MM.1S (cell line): ENCODE results near the gene GFOD2.

ENCODE experiments used
- DNase-seq: peaks from one replicate; pipeline ENCODE4 v3.0.0-alpha.2; 2015
- H2AFZ ChIP-seq: fragments of 300-600 bp; sonication (generic); 2 replicates; pipeline ENCODE4 v1.6.0; 2016; ENCODE audit warnings: antibody characterized with exemption, low read length
- H3F3A ChIP-seq: fragments of 300-600 bp; sonication (generic); 2 replicates; pipeline ENCODE4 v1.6.1; 2016; ENCODE audit warnings: mild to moderate bottlenecking, antibody characterized with exemption, low read length, moderate library complexity, mixed read lengths; ENCODE audit not compliant: insufficient read depth
- H3K27ac ChIP-seq: fragments of 300-600 bp; sonication (generic); 2 replicates; pipeline ENCODE4 v1.5.1; 2016; ENCODE audit warnings: mild to moderate bottlenecking, low read length
- H3K27me3 ChIP-seq: fragments of 300-600 bp; sonication (generic); replicated peaks from 2 replicates; pipeline ENCODE4 v1.6.0; 2016; ENCODE audit warnings: low read length; ENCODE audit not compliant: insufficient read depth
- H3K36me3 ChIP-seq: fragments of 300-600 bp; sonication (generic); replicated peaks from 2 replicates; pipeline ENCODE4 v1.6.1; 2016; ENCODE audit warnings: mild to moderate bottlenecking, low read length, mixed read lengths; ENCODE audit not compliant: insufficient read depth
- H3K4me1 ChIP-seq: fragments of 300-600 bp; sonication (generic); 2 replicates; pipeline ENCODE4 v1.6.1; 2016; ENCODE audit warnings: low read length, mixed read lengths
- H3K4me2 ChIP-seq: fragments of 300-600 bp; sonication (generic); 2 replicates; pipeline ENCODE4 v1.6.0; 2016; ENCODE audit warnings: low read depth, low read length
- H3K4me3 ChIP-seq: fragments of 300-600 bp; sonication (generic); 2 replicates; pipeline ENCODE4 v1.5.1; 2016; ENCODE audit warnings: low read length, mixed read lengths
- H3K79me2 ChIP-seq: fragments of 300-600 bp; sonication (generic); 2 replicates; pipeline ENCODE4 v1.6.1; 2016; ENCODE audit warnings: mixed run types, low read length, mixed read lengths
- H3K9ac ChIP-seq: fragments of 300-600 bp; sonication (generic); 2 replicates; pipeline ENCODE4 v1.6.1; 2016; ENCODE audit warnings: low read length, mixed read lengths
- H3K9me2 ChIP-seq: fragments of 300-600 bp; sonication (generic); replicated peaks from 2 replicates; pipeline ENCODE4 v1.6.1; 2016; ENCODE audit warnings: mild to moderate bottlenecking, low read length, mixed read lengths; ENCODE audit not compliant: insufficient read depth
- H3K9me3 ChIP-seq: fragments of 300-600 bp; sonication (generic); replicated peaks from 2 replicates; pipeline ENCODE4 v1.6.1; 2016; ENCODE audit warnings: mild to moderate bottlenecking, low read length, mixed read lengths; ENCODE audit not compliant: insufficient read depth
- H4K20me1 ChIP-seq: fragments of 300-600 bp; sonication (generic); 2 replicates; pipeline ENCODE4 v1.6.1; 2016; ENCODE audit warnings: mild to moderate bottlenecking, low read length, moderate library complexity, mixed read lengths; ENCODE audit not compliant: insufficient read depth
- CTCF ChIP-seq: fragments of 300-600 bp; sonication (generic); IDR thresholded peaks from 2 replicates; pipeline ENCODE4 v1.5.1; 2016; ENCODE audit warnings: antibody characterized with exemption, low read length, mixed read lengths
- EZH2 ChIP-seq: fragments of 300-600 bp; sonication (generic); optimal IDR thresholded peaks from 2 replicates; pipeline ENCODE3; 2017; ENCODE audit warnings: low read depth, mild to moderate bottlenecking, antibody characterized with exemption, low read length, mixed read lengths
- EZH2phosphoT487 ChIP-seq: fragments of 300-600 bp; sonication (generic); IDR thresholded peaks from 2 replicates; pipeline ENCODE4 v1.6.1; 2018; ENCODE audit warnings: antibody characterized with exemption, low read length

The GFOD2 gene

GRCh38 chr16:67733734-67734470 lies 14.8 kb upstream of the GFOD2 start:
- Histone ChIP-seq H4K20me1 (no peaks in the 10 kb centered on the region), H3K4me1 (peaks cover 16% of the 10 kb centered on the region), H3K27me3 (no peaks in the 10 kb centered on the region), H3K4me2 (no peak overlapping the region), H3K27ac (no peak overlapping the region), H3K9ac (no peak overlapping the region), H3K36me3 (no peaks in the 10 kb centered on the region), H3K4me3 (no peak overlapping the region), H3F3A (peaks cover 17% of the 10 kb centered on the region), H3K9me3 (no peaks in the 10 kb centered on the region), H2AFZ (no peak overlapping the region), H3K79me2 (no peaks in the 10 kb centered on the region), H3K9me2 (no peaks in the 10 kb centered on the region)
- TF ChIP-seq CTCF (no peak), EZH2 (no peak), EZH2phosphoT487 (no peak)
- no peak for DNase-seq

DNA sequence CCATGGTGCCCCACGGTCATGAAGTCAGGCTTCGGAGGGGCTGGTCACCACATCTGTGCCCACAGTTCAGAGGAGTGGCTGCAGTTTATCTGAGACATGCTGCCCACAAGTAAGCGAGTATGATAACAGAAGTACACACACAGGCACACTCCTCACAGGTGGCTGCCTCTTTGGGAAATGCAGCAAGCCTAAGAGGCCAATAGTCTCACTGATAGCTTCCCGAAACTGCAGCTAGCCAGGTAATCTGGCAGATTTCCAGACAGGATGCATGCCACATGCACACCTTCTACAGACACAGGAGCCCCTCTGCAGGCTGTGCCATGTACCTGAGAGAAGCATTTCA lies 12.6 kb upstream of the GFOD2 start:
- H3K27me3 ChIP-seq, result no peaks in the 10 kb centered on the region
- TF ChIP-seq EZH2phosphoT487 (no peak), EZH2 (no peak), CTCF (no peak)
- H3F3A ChIP-seq, result peaks cover 17% of the 10 kb centered on the region
- peak overlapping the region; percentile 70 for H3K27ac ChIP-seq
- H3K9me2 ChIP-seq, result no peaks in the 10 kb centered on the region
- peaks cover 16% of the 10 kb centered on the region for H3K4me1 ChIP-seq
- no peaks in the 10 kb centered on the region for H3K9me3 ChIP-seq
- H3K9ac ChIP-seq, result peak overlapping the region; percentile 16; the same call in 1 of the 2 replicates
- H2AFZ ChIP-seq, result peak overlapping the region; percentile 29; the same call in 1 of the 2 replicates
- H3K79me2 ChIP-seq, result no peaks in the 10 kb centered on the region
- no peaks in the 10 kb centered on the region for H4K20me1 ChIP-seq
- no peaks in the 10 kb centered on the region for H3K36me3 ChIP-seq
- H3K4me3 ChIP-seq, result peak overlapping the region; percentile 34
- peak overlapping the region; percentile 75 for H3K4me2 ChIP-seq
- DNase-seq, result peak; percentile 64

- peak overlapping the region; percentile 70 for H3K27ac ChIP-seq
These were observed 12.1 kb upstream of the GFOD2 start for GRCh38 chr16:67731071-67731752.

More at GRCh38 chr16:67731071-67731752, 12.1 kb upstream of the GFOD2 start:
- Histone ChIP-seq H3F3A (peaks cover 17% of the 10 kb centered on the region), H3K27me3 (no peaks in the 10 kb centered on the region), H4K20me1 (no peaks in the 10 kb centered on the region), H3K9me2 (no peaks in the 10 kb centered on the region), H3K4me1 (peaks cover 16% of the 10 kb centered on the region), H3K9ac (peak overlapping the region; percentile 16; the same call in 1 of the 2 replicates), H3K79me2 (no peaks in the 10 kb centered on the region), H2AFZ (peak overlapping the region; percentile 29; the same call in 1 of the 2 replicates), H3K9me3 (no peaks in the 10 kb centered on the region), H3K36me3 (no peaks in the 10 kb centered on the region), H3K4me3 (peak overlapping the region; percentile 34), H3K4me2 (peak overlapping the region; percentile 75)
- TF ChIP-seq EZH2, result no peak
- no peak for TF ChIP-seq EZH2phosphoT487
- TF ChIP-seq CTCF, result no peak
- peak; percentile 55 for DNase-seq
